Measurements from ENCODE around the gene PARP12.

DNA sequence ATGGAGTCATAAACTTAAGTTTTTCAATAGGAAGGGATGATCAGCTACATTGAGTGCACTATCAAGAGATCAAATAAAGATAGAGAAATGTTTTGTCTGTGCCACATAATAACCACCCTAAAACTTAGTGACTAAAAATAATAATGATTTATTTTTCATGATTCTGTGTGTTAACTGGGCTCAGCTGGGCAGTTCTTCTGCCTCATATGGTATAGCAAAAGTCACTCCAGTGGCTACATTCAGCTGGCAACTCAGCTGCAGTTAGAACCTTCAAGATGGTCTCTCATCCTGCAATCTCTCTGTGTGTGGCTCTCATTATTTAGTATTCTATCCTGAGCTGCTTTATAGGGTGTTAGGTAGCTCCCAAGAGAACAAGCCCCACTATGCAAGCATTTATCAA, 7.8 kb upstream of the PARP12 start:
- TF ChIP-seq EZH2 (IDR thresholded peaks at IDR 0.05; ENCODE audit: insufficient read depth, poor library complexity, severe bottlenecking) (no peak), EZH2phosphoT487 (IDR thresholded peaks at IDR 0.05; ENCODE audit: insufficient read depth, low read depth) (no peak)

Data from GM23248 (cell line).